Thoracic aorta (tissue), 2 donors: ENCODE results near the gene PLCXD1. TPM values are rescaled to one million over a fixed set of nuclear protein-coding genes. Genes with fewer than 3 reads are reported as not detected.

Experiments used
- ATAC-seq: fragments of 150-250 bp; one replicate; pipeline ENCODE4 v1.8.0; 2017; ENCODE audit warnings: low read depth; ENCODE audit not compliant: insufficient number of reproducible peaks, low FRiP score
- DNase-seq: peaks from one replicate; pipeline ENCODE4 v3.0.0-alpha.2; 2020; ENCODE audit warnings: low spot score
- H3K27ac ChIP-seq, 2 donors: fragments of 200-600 bp; sonication (generic); 1 replicate in 1 of 2; 2 replicates in 1 of 2; pipeline ENCODE4 v1.5.1; 2016; ENCODE audit warnings: mild to moderate bottlenecking in 2 of 2, moderate library complexity in 2 of 2
- H3K27me3 ChIP-seq: fragments of 200-600 bp; sonication (generic); replicated peaks from 2 replicates; pipeline ENCODE4 v1.6.0; 2016; ENCODE audit warnings: mild to moderate bottlenecking; ENCODE audit not compliant: insufficient read depth
- H3K36me3 ChIP-seq: fragments of 200-600 bp; sonication (generic); one replicate; pipeline ENCODE4 v1.5.1; 2016
- H3K4me1 ChIP-seq, 2 donors: fragments of 200-600 bp; sonication (generic); 1 replicate in 1 of 2; 2 replicates in 1 of 2; pipeline versions ENCODE4 v1.5.1 to v1.6.0; 2016; ENCODE audit warnings: low read depth in 2 of 2, mild to moderate bottlenecking in 1 of 2; ENCODE audit not compliant: control insufficient read depth in 1 of 2
- H3K4me3 ChIP-seq: fragments of 200-600 bp; sonication (generic); 2 replicates; pipeline ENCODE4 v1.5.1; 2016; ENCODE audit warnings: mild to moderate bottlenecking
- H3K9me3 ChIP-seq: fragments of 200-600 bp; sonication (generic); 2 replicates; pipeline ENCODE4 v1.5.1; 2016
- CTCF ChIP-seq: fragments of 200-600 bp; sonication (generic); IDR thresholded peaks from one replicate; pipeline ENCODE4 v1.5.1; 2019; ENCODE audit warnings: antibody characterized with exemption
- total RNA-seq, 2 donors: library from RNA; depleted of rRNA; stranded (reverse); fragments of >200 nt; gene quantifications; one replicate each; pipeline versions ENCODE4 v1.1.0 to v1.2.3, GENCODE V29; 2016

PLCXD1 gene
- total RNA-seq, 2 donors from 2014 or later: 14.5 to 29.0 TPM

- Histone ChIP-seq H3K27ac (no peak overlapping the region), H3K4me3 (no peak overlapping the region), H3K27me3 (no peaks in the 10 kb centered on the region), H3K9me3 (no peaks in the 10 kb centered on the region), H3K4me1 (peaks cover 4 to 11% of the 10 kb centered on the region in 2 donors), H3K36me3 (no peaks in the 10 kb centered on the region)
- TF ChIP-seq CTCF: no peak
- ATAC-seq: no peak
- no peak for DNase-seq
Observed at GRCh38 chrX:333611-334311, 52.6 kb downstream of the PLCXD1 start.

DNA sequence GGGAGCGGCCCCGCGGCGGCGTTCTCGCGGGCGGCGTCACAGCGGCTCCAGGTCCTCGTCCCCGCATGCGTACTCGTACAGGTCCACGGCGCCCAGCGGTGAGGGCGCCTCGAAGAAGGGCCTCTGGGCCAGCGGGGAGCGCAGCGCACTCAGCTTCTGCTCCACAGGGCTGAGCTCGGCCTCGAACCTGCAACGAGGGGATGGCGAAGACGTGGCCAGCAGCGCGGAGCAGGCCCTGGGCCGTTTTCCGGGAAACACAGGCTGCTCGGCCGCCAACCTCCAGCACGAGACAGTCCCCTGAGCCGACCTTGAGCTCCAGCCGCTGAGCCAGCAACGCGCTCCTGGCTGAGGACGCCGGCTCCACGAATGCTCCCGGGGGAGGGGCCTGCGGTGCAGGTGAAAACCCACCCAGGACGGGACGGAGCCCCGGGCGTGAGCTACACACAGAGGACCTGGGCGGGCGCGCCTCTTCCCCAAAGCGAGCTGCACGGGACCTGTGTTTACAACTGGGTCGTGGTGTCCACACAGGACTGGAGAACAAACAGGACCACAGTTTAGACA is 53.2 kb downstream of the PLCXD1 start:
- H3K36me3 ChIP-seq: no peaks in the 10 kb centered on the region
- H3K27me3 ChIP-seq: no peaks in the 10 kb centered on the region
- peaks cover 4 to 11% of the 10 kb centered on the region in 2 donors for H3K4me1 ChIP-seq
- DNase-seq (no peak), ATAC-seq (no peak)
- H3K27ac ChIP-seq: no peak overlapping the region
- no peak for TF ChIP-seq CTCF
- no peaks in the 10 kb centered on the region for H3K9me3 ChIP-seq
- no peak overlapping the region for H3K4me3 ChIP-seq

- Histone ChIP-seq H3K27ac (no peak overlapping the region), H3K36me3 (no peaks in the 10 kb centered on the region), H3K4me1 (peaks cover 4 to 11% of the 10 kb centered on the region in 2 donors), H3K27me3 (no peaks in the 10 kb centered on the region), H3K4me3 (no peak overlapping the region), H3K9me3 (no peaks in the 10 kb centered on the region)
- DNase-seq (no peak), ATAC-seq (no peak)
- no peak for TF ChIP-seq CTCF
Observed at GRCh38 chrX:334971-335757, 54.0 kb downstream of the PLCXD1 start.

DNA sequence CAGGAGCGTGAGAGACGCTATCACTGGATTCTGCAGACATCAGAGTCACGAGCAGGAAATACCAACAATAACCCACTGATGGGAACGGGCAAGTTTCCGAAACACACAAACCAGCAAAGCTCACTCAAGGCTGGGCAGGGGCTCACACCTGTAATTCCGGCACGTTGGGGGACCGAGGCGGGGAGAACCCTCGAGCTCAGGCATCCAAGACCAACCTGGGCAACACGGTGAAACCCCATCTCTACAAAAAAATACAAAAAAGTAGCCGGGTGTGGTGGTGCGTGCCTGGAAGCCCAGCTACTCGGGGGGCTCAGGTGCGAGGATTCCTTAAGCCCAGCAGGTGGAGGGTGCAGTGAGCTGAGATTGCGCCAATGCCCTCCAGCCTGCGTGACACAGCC is 54.6 kb downstream of the PLCXD1 start:
- Histone ChIP-seq H3K36me3 (no peaks in the 10 kb centered on the region), H3K9me3 (no peaks in the 10 kb centered on the region), H3K4me1 (peaks cover 4 to 11% of the 10 kb centered on the region in 2 donors), H3K27me3 (no peaks in the 10 kb centered on the region), H3K4me3 (no peak overlapping the region), H3K27ac (no peak overlapping the region)
- no peak for TF ChIP-seq CTCF
- DNase-seq: no peak
- ATAC-seq: no peak

DNA sequence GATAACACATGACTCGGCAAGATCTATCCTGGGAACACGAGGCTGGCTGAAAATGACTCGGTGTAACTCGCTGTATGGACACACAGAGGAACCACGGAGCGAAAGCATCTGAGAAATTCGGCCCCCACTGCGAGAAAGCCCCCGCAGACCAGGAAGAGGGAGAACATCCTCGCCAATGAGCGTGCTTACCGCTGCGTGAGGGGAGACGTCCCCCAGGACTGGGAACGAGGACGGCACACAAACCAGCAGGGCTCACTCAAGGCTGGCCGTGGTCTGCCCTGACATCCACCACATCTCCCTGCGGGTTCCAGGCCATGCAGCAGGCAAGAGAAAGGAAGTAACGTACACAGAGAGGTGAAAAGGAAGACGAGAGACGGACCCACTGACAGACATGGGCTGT is 55.0 kb downstream of the PLCXD1 start:
- Histone ChIP-seq H3K4me1 (peaks cover 3 to 6% of the 10 kb centered on the region in 2 donors), H3K4me3 (no peak overlapping the region), H3K9me3 (no peaks in the 10 kb centered on the region), H3K27ac (no peak overlapping the region), H3K36me3 (no peaks in the 10 kb centered on the region), H3K27me3 (no peaks in the 10 kb centered on the region)
- ATAC-seq (no peak), DNase-seq (no peak)
- no peak for TF ChIP-seq CTCF
